ENCODE results near the gene BFSP2. TPM values are rescaled to one million over a fixed set of nuclear protein-coding genes. Genes with fewer than 3 reads are reported as not detected.
"Not testable (repeated sequence)": the region's sequence is repeated elsewhere in the genome, so short reads cannot be mapped to it uniquely, and the experiment has no call there.

The BFSP2 gene
- total and polyA plus RNA-seq, 8 donors, result 0.68 to 2.7 (median 1.4) TPM; not detected in 5

DNA sequence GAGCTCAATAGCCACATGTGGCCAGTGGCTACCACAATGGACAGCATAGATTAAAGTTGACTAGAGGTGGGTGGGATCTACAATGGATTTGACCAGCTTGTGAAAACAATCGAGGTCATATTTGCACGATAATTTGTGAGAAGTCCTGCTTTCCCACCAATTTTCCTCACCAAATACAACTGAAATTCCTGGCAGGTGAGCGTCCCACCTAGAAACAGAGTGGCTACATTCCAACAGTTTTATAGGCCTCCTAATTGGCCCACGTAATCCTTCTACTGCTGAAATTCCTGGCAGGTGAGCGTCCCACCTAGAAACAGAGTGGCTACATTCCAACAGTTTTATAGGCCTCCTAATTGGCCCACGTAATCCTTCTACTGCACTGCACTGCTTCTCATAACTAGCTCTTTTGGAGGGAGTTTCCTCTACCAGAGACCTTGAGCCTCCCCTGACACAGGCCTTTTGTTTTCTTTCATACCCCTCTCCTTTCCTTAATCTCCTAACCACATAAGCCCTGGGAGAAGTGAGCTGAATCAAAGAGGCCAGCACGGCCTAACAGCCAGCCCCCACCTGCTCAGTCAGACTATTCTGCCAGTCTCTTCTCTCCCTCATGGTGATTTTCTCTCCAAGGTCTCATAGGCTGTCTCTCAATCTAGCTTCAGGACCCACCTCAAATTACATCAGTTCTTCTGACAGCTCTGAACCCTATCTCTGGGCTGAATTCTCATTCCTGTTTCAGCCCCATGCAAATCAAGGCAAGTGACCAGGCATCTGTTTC lies 80.2 kb downstream of the BFSP2 start:
- no peaks in the 10 kb centered on the region for H3K27me3 ChIP-seq
- no peak overlapping the region for H3K4me3 ChIP-seq
- no peak overlapping the region for H3K27ac ChIP-seq
- H3K9me3 ChIP-seq, result peaks cover 0 to 6% (median 0%) of the 10 kb centered on the region in 4 donors
- H3K4me1 ChIP-seq, result peaks cover 0 to 3% (median 2%) of the 10 kb centered on the region in 4 donors
- intact Hi-C loops (cut with DNase I; ENCODE audit: low total_unique reads), result no loop called here
- 64 to 92% (median 87%) methylated on average over 7 of the region's 7 CpGs for WGBS, 5 donors
- peak in 1 of 2 donors; percentile 26 for DNase-seq
- no peaks in the 10 kb centered on the region for H3K36me3 ChIP-seq
- TF ChIP-seq, protein P1, sequence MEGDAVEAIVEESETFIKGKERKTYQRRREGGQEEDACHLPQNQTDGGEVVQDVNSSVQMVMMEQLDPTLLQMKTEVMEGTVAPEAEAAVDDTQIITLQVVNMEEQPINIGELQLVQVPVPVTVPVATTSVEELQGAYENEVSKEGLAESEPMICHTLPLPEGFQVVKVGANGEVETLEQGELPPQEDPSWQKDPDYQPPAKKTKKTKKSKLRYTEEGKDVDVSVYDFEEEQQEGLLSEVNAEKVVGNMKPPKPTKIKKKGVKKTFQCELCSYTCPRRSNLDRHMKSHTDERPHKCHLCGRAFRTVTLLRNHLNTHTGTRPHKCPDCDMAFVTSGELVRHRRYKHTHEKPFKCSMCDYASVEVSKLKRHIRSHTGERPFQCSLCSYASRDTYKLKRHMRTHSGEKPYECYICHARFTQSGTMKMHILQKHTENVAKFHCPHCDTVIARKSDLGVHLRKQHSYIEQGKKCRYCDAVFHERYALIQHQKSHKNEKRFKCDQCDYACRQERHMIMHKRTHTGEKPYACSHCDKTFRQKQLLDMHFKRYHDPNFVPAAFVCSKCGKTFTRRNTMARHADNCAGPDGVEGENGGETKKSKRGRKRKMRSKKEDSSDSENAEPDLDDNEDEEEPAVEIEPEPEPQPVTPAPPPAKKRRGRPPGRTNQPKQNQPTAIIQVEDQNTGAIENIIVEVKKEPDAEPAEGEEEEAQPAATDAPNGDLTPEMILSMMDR (IDR thresholded peaks at IDR 0.05), result no peak
- TF ChIP-seq EP300 (IDR thresholded peaks at IDR 0.05) (no peak), POLR2AphosphoS5 (IDR thresholded peaks at IDR 0.05) (no peak), POLR2A (IDR thresholded peaks at IDR 0.05) (no peak)

DNA sequence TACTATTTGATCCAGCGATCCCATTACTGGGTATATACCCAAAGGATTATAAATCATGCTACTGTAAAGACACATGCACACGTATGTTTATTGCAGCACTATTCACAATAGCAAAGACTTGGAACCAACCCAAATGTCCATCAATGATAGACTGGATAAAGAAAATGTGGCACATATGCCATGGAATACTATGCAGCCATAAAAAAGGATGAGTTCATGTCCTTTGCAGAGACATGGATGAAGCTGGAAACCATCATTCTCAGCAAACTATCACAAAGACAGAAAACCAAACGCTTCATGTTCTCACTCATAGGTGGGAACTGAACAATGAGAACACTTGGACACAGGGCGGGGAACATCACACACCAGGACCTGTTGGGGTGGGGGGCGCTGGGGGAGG lies 82.6 kb downstream of the BFSP2 start:
- H3K27me3 ChIP-seq; H3K27ac ChIP-seq; H3K9me3 ChIP-seq; H3K4me1 ChIP-seq; H3K36me3 ChIP-seq; intact Hi-C loops (cut with DNase I; ENCODE audit: low total_unique reads); H3K4me3 ChIP-seq; DNase-seq: not testable (repeated sequence)
- 67 to 82% (median 75%) methylated on average over 5 of the region's 5 CpGs for WGBS, 5 donors

DNA sequence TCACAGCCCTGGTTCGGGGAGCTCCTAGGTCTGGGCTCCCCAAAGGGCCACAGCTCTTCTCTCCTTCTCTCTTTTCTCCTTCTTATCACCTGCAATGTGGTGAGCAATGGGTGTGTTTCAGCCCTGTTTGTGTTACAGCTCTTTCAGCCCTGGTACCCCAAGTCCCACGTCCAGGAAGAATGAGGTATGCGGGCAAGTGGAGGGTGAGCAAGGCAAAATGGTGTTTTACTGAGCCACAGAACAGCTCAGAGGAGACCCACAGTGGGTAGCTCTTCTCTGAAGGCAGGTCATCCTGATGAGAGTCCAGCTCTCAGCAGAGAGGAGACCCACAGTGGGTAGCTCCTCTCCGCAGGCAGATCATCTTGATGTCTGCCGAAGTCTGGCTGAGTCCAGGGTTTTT lies 86.8 kb downstream of the BFSP2 start:
- Histone ChIP-seq H3K36me3 (no peaks in the 10 kb centered on the region), H3K4me3 (no peak overlapping the region), H3K27ac (no peak overlapping the region), H3K4me1 (no peaks in the 10 kb centered on the region), H3K27me3 (no peaks in the 10 kb centered on the region), H3K9me3 (peaks cover 0 to 6% (median 0%) of the 10 kb centered on the region in 4 donors)
- TF ChIP-seq EP300 (IDR thresholded peaks at IDR 0.05), result no peak
- TF ChIP-seq POLR2A (IDR thresholded peaks at IDR 0.05), result no peak
- TF ChIP-seq POLR2AphosphoS5 (IDR thresholded peaks at IDR 0.05), result no peak
- TF ChIP-seq, protein P1 (IDR thresholded peaks at IDR 0.05), result no peak
- intact Hi-C loops (cut with DNase I; ENCODE audit: low total_unique reads), result no loop called here
- DNase-seq, result no peak
- WGBS, 5 donors, result 96 to 99% (median 97%) methylated on average over 5 of the region's 5 CpGs

DNA sequence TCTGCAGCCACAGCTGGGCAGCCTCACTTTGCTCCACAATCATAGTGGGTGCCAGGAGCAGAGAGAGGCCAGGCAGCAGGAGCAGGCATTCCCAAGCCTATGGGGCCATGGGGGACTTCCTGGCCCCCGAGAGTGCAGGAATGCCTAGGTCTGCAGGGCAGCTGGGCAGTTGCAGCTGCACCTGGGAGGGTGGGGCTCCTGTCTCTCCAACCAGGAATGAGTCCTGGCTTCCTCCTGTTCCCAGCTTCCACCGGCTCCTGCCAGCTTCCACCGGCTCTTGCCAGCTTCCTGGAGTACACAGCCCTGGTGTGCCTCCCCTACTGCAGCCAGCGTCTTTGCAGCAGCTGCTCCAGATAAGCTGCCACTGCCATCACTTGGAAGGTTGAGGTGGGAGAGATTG lies 87.3 kb downstream of the BFSP2 start:
- no peak overlapping the region for H3K4me3 ChIP-seq
- H3K9me3 ChIP-seq, result peaks cover 0 to 6% (median 0%) of the 10 kb centered on the region in 4 donors
- TF ChIP-seq, protein P1 (IDR thresholded peaks at IDR 0.05), result no peak
- TF ChIP-seq EP300 (IDR thresholded peaks at IDR 0.05) (no peak), POLR2AphosphoS5 (IDR thresholded peaks at IDR 0.05) (peak in 1 of 3 donors; percentile 7)
- peak in 1 of 2 donors; percentile 86 for DNase-seq
- H3K27me3 ChIP-seq, result no peaks in the 10 kb centered on the region
- no peaks in the 10 kb centered on the region for H3K36me3 ChIP-seq
- intact Hi-C loops (cut with DNase I; ENCODE audit: low total_unique reads), result no loop called here
- H3K4me1 ChIP-seq, result no peaks in the 10 kb centered on the region
- no peak overlapping the region for H3K27ac ChIP-seq
- 32 to 47% (median 34%) methylated on average over 3 to 4 of the region's 4 CpGs for WGBS, 5 donors

DNA sequence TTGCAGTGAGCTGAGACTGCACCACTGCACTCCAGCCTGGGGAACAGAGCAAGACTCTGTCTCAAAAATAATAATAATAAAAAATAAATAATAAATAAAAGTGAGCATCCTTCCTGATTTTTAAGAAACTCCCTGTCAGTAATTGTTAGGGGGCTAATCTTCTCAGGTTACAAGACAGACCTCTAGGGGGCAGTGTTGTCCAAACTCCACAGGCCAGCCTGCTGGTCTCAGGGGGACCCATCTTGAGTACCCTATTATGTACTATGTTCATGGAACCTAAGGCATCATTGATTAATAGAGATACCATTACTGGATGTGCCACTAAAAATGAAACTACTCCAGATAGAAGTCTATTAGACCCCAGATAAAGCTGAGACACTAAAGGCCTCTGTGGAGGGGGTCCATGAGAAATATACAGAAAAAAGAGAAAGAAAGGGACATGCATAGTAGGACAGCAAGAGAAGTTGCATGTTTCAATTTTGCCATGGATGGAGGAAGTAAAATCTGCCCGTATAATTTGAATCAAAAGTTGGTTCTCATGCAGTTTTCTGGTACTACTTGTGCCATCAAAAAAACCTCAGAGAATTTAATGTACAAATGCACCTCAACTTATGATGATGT lies 88.2 kb downstream of the BFSP2 start:
- H3K9me3 ChIP-seq, result peaks cover 0 to 6% (median 0%) of the 10 kb centered on the region in 4 donors
- H3K4me3 ChIP-seq, result no peak overlapping the region
- intact Hi-C loops (cut with DNase I; ENCODE audit: low total_unique reads), result no loop called here
- TF ChIP-seq POLR2AphosphoS5 (IDR thresholded peaks at IDR 0.05) (no peak), POLR2A (IDR thresholded peaks at IDR 0.05) (no peak), EP300 (IDR thresholded peaks at IDR 0.05) (no peak)
- TF ChIP-seq, protein P1 (IDR thresholded peaks at IDR 0.05), result peak in 4 of 7 experiments; percentile 22 to 70 (median 42)
- no peaks in the 10 kb centered on the region for H3K27me3 ChIP-seq
- H3K4me1 ChIP-seq, result no peaks in the 10 kb centered on the region
- WGBS, 5 donors, result 56 to 80% (median 79%) methylated on average over 1 of the region's 1 CpG
- H3K27ac ChIP-seq, result no peak overlapping the region
- DNase-seq, result no peak
- no peaks in the 10 kb centered on the region for H3K36me3 ChIP-seq
